Ramos (cell line): ENCODE measurements around the gene EEIG1.

ENCODE experiments used
- in situ Hi-C: fragments of 300-500 bp; cut with MboI; formaldehyde crosslinking; loops from one replicate; pipeline ENCODE4 v1.14.3; 2022; ENCODE audit warnings: low sequenced_read_pairs; ENCODE audit not compliant: unreplicated experiment

The EEIG1 gene

DNA sequence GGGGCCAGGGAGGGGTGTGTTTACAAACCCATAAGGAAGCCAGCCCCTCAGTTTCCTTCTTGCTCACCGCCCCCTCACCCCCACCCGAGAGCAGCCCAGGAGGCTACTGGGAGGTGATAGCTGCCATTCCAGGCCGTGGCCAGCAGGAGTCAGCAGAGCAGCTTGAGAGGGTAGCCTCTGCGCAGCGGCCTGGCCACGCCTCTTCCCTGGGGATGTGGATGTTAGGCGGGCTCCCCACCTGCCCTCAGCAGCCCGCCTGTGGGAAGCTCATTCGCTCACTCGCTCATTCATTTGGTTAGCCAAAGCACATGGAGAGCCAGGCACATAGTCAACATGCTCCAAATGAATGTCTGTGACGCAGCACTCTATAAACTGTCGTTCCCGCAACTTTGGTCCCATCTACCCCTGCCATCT, 37.1 kb downstream of the EEIG1 start:
- in situ Hi-C loops, result no loop called here

DNA sequence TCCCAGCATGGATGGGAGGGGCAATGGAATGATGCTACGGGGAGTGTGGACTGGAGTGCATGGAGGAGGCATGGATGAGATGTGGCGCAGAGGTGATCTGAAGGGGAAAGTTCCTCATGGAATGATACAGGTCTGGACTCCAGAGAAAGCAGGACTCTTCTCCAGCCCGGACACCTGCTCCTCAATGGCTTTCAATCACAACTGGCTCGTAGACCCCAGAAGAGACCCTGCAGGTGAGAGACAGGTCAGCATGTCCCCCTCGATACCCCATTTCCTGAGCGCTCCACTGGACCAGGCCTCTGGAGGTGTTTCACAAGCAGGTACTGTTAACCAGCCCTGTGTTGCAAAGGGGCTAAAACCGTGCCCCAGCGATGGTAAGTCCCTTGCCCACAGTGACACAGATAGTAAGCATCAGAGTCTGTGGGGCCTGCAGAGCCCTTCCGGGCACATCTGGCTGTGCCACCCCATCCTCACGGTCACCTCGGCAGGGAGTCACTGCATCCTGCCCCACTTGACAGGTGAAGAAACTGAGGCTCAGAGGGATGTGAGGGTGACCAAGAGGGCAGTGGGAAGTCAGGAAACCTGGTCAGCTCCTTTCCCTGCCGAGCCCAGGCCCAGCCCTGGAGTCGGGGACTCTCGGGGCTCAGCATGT, 37.7 kb downstream of the EEIG1 start:
- in situ Hi-C loops, result no loop called here

DNA sequence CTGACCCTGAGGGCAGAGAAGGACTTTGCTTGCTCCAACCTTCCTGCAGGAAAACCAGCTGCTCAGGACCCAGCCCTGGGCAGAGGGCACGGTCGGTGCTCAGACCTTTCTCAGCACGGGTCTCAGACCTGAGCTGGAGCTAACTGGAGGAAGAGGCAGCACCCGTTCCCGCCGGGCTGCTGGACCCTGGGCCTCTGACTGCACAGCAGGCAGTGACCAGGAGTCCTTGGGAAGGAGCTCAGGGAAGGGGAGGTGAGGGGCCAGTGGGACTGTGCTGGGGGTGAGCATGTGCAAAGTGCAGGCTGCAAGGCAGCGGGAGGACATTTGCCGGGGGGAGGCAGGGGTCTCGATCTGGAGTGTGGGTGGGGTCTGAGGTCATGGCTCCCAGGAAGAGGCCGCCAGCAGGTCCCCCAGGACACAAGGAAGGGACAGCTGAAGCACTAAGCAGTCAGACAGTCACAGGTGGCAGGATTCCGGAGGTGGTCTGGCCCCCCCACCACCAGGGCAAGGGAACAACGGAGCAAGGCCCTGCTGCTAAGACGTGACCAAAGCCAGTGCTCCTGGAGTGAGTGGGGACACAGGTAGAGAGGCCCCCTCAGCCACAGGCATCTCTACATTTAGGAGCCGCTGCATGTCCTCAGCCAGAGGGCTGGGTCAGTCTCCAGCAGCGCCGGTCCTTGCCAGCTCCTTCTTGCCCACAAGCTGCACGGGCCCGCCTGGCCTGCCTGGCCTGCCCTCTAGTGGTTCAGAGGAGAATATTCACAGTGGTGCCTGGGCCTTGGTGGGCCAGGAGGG, 38.4 kb downstream of the EEIG1 start:
- in situ Hi-C loops, result no loop called here

DNA sequence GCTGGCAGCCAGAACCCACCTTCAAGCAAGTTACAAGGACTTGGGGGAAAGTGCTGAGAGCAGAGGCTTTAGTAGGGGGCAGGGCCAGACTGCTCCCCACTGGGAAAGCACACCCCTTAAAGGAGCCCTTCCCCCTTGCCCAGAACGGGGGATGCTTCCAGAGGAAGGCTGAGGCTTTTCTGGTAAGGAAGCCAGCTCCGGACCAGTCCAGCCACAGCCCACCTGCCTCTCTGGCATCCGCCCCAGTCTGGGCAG, 38.9 kb downstream of the EEIG1 start:
- in situ Hi-C loops, result no loop called here

DNA sequence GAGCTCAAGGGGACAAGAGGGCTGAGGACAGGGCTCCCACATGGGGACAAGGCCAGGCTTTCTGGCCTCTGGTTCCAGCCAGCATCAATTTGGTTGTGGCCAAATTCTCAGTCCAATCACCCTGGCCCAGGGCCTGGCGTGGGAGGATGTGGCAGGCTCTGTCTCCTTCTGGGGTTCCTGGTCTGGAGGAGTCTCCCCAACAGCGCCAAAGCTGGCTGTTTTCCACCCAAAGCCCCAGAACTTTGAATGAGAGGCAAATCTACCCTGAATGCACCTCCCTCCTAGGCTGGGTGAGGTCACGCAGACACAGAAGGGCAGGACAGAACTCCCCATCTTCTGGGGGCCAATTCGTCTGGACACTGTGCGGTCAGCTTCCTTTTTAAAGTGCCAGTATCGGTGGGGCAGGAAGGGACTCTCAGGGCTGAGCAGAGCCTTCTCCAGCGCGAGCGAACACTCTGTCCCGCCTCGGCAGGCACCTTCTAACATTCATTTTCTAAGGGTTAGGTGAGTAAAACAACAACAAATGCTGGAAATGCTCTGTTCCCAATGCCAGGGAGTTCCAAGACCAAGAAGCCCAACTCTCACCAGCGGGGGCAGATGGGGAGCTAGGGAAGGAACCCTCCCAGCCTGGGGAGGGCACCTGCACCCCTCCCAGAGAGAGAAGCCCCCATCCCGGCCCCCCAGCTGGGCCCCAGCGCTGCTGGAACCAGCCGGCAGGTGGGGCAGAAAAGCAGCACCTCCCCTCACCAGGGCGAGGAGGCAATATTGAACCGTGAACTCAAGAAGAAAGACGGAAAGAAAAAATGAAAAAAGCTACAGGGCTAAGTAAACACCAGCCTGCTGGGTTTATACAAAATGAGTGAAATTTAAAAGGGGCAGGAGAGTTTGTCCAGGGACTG, 39.5 kb downstream of the EEIG1 start:
- in situ Hi-C loops, result no loop called here

DNA sequence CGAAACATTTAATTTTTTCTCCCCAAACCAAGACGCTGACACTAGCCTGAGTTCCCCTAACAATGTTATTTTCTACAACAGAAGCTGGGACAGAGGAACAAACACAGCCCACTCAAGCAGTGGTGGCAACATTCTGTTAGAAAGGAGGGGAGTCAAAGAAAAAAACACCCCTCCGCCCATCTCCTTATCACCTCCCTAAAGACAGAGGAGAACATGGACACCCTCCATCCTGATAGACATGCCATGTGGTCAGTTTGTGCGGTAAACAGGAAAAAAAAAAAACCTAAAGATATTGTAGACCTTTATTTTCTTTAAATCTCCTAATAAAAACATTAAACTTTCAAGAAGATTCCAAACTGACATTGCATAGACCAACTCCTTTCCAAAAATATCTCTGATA, 40.2 kb downstream of the EEIG1 start:
- in situ Hi-C loops, result no loop called here

DNA sequence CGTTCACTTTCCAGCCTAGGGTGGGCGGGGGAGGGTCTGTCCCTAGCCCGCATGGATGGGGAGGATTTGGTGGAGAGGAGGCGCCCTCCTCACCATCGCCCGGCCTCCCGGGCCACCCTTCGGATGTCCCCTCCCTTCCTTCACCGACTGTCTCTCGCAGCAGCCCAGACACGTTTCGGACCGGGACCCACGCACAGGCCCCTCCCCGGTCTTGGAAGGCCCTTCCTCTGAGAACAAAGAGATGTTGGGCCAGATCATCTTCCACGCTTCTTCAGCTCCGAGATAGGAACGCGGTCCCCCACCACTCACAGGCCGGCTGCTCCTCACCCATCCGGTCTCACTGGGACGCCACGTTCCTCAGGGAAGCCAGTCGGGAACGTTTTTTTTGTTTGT, 42.5 kb downstream of the EEIG1 start:
- in situ Hi-C loops, result no loop called here

DNA sequence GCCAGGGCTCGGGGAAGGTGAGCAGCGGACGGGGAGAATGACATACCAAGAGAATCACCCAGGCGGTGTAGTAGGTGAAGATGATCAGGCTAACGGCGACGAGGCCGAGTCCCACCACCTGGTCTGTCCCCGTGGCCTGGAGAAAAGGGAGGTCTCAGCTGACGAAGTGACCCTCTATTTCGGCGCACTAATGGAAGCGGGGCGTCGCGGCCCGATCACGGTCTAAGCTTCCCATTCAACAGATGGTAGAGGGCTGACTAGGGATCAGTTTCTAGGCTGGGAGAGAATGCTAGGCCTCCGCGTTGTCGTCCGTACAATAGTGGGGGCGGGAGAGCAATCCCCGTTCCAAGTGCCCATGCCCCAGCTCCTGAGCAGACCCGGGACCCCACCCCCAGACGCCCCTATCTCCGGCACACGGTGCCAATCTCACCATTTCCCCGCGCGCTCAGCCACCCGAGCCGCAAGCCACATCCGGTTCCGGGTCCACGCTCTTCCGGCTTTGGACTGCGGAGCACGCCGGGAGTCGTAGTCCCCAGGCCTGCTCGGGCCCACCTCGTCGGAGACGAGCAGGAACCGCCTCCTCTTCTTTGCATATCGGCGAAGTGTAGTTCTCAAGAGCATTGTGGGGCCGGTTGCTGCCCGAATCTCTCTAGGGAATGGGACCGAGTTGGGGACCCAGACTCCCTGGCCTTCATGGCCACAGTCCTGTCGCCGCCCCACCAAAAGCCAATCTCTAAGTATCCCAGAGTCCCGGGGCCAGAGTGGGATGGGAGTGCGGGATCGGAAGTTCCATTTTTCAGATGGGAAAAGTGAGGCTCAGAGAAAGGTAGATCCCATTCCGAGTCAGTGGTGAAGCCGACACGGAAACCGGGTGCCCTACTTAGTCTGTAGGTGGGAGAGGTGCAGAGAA, 43.1 kb downstream of the EEIG1 start, which contains the start of gene DPM2:
DPM2 (minus strand) TSS at position 467 of the 910 bp plus-strand sequence; CDS start at position 433, 34 bp downstream.
- in situ Hi-C loops, result no loop called here

DNA sequence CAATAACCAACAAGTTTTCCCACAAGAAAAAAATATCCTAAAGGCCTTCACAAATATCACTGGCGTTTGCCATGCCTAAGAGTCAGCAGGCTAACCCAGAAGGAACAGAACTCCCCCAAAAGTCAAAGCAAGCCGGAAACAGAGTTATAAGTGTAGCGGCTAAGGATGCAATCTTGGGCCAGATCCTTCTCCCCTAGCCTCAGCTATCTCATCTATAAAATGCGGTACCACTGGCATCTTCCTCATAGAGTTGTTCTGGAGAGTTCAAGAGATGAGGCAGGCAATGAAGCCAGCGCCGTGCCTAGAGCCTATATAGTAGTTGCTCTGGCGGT, 43.8 kb downstream of the EEIG1 start:
- in situ Hi-C loops, result no loop called here

DNA sequence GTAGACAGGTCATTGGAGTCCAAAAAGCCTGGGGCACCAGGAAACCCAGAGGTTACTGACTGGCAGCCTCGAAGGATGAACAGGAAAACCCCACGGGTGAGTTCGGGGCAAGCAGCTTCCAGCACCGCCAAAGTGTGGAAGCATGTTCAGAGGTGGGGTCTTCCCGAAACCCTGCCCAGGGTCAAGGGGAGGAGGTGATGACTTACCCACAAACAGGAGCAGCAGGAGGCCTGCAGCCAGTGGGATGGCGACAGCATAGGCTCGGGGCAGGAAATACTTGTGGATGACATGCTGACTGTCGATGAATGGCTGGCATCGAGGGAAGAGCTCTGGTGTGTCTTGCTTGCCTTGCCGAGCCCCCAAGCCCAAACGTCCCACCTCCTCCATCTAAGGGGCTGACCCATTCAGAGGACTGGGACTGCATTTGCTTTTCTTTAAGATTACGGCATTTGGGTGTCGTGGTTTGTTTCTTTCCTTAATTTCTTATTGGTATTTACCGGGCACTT, 44.4 kb downstream of the EEIG1 start:
- in situ Hi-C loops, result no loop called here

DNA sequence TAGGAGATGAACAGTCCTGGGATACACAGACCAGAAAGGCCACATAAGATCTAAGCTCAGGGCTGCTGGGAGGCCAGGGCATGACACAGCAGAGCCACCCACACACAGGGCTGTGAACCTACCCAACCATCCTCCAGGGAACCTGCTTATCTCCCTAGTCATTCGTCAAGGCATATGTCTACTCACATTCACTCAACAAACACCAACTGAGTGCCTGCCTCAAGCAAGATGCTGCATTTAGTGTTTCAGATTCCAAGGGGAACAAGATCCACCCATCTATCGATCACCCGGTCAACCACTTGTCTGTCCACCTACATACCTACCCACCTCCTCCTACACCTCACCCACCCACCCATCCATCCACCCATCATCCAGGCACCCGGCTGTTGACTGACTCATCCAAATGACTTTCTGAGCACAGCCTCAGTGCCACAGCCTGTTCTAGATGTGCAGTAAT, 45.0 kb downstream of the EEIG1 start:
- in situ Hi-C loops, result no loop called here

DNA sequence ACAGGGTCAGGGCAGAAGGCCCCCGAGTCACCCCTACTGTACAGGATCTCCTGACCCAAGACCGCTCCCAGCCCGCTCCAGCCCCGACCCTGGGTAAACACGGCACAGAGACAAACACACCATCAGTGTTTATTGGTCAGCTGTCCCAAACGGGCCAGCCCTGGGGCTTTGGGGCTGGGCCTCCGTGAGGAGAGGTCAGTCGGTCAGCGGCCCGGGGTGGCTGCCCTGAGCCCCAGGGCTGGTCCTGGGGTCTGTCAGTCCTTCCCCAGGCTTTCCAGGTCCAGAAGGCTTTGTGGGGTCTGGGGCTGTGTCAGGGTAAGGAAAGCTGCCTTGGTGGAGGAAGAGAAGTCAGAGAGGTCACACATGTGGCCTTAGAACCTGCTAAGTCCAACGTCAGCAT, 45.8 kb downstream of the EEIG1 start:
- in situ Hi-C loops, result no loop called here

DNA sequence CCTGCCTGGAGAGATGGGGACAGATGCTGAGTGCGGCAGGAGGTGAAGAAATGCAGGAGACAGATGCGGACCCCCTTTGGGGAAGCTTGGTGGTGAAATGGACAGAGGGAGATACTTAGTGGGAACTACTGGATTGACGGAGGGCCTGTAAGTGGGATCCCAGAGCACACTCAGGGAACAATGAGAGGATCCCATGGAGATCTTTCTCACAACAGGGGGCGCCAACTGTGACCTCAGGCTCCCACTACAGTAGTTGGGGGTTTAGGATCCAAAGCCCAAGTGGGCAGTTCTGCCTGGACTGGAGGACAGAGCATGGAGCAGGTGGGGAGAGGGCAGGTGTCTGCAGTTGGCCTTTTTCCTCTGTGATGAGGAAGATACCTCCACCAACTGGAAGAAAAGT, 46.5 kb downstream of the EEIG1 start:
- in situ Hi-C loops, result no loop called here

DNA sequence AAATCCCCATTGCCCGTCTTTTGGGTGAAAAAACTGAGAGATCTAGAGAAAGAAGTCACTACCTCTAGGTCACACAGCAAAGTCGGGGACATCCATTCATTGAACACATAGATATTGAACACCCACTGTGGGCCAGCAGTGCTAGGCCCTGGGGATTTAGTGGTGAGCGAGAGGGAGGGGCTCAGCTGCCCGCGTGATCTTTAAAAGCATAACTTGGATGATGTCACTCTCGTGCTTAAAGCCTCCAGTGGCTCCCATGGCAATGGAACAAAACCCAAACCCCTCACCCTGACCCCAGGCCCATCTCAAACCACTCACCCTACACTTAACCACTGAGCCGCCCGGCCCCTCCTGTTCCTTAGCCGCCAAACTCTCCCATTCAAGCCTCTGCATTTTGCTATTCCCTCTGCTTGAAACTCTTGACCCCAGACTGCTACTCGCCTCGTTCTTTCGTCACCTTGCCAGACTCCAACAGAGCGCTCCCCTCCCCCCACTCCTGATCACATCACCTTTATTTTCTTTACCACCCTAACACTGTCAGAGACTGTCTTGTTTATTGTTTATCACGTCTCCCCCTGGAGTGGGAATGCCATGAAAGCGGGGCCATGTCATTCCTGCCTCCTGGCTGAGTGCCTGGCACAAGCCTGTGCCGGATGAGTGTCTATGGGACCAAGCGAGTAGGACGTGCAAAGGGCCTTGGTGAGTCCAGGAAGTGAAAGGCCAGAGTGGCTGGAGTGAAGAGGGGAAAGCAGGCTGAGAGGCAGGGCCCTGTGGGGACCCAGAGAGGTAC, 49.5 kb downstream of the EEIG1 start:
- in situ Hi-C loops, result no loop called here
